SU-DHL-6 (cell line): ENCODE data around the gene FGF1.

ENCODE experiments used
- H2AFZ ChIP-seq: fragments of 200-600 bp; sonication (generic); 2 replicates; pipeline ENCODE4 v1.6.1; 2014; ENCODE audit warnings: low read depth, mild to moderate bottlenecking, moderate library complexity, mixed read lengths, antibody characterized with exemption, low read length; ENCODE audit not compliant: severe bottlenecking
- H3F3A ChIP-seq: fragments of 200-600 bp; shearing (Covaris generic); 2 replicates; pipeline ENCODE4 v1.6.0; 2016; ENCODE audit warnings: antibody characterized with exemption, mild to moderate bottlenecking; ENCODE audit not compliant: insufficient read depth
- H3K27ac ChIP-seq: fragments of 200-600 bp; sonication (generic); 2 replicates; pipeline ENCODE4 v1.5.1; 2016; ENCODE audit warnings: low read depth, mild to moderate bottlenecking, low read length, moderate library complexity, mixed read lengths
- H3K27me3 ChIP-seq: fragments of 200-600 bp; sonication (generic), shearing (Covaris generic); 2 replicates; pipeline ENCODE4 v1.6.0; 2014; ENCODE audit warnings: mild to moderate bottlenecking, low read length
- H3K36me3 ChIP-seq: fragments of 200-600 bp; sonication (generic); 2 replicates; pipeline ENCODE4 v1.6.1; 2014; ENCODE audit warnings: mild to moderate bottlenecking, low read length, mixed read lengths
- H3K4me2 ChIP-seq: fragments of 300-600, 200-600 bp; shearing (Covaris generic), sonication (generic); 2 replicates; pipeline ENCODE4 v1.6.0; 2014; ENCODE audit warnings: low read length, low read depth, mild to moderate bottlenecking; ENCODE audit not compliant: poor library complexity, severe bottlenecking
- H3K4me3 ChIP-seq: fragments of 200-600 bp; sonication (generic); 2 replicates; pipeline ENCODE4 v1.5.1; 2014; ENCODE audit warnings: antibody characterized with exemption, low read length, mild to moderate bottlenecking, mixed read lengths; ENCODE audit not compliant: insufficient read depth, poor library complexity, severe bottlenecking
- H3K79me2 ChIP-seq: fragments of 200-600 bp; sonication (generic); 2 replicates; pipeline ENCODE4 v1.6.1; 2014; ENCODE audit warnings: mild to moderate bottlenecking, low read length, moderate library complexity; ENCODE audit not compliant: insufficient read depth
- H3K9ac ChIP-seq: fragments of 200-600 bp; sonication (generic); 2 replicates; pipeline ENCODE4 v1.7.0; 2014; ENCODE audit warnings: mild to moderate bottlenecking, low read length
- H3K9me2 ChIP-seq: fragments of 200-600 bp; sonication (generic); replicated peaks from 2 replicates; pipeline ENCODE4 v1.6.1; 2014; ENCODE audit warnings: low read length; ENCODE audit not compliant: insufficient read depth
- H3K9me3 ChIP-seq: fragments of 200-600 bp; sonication (generic); 2 replicates; pipeline ENCODE4 v1.6.1; 2014; ENCODE audit warnings: low read length, mixed read lengths; ENCODE audit not compliant: insufficient read depth
- H4K20me1 ChIP-seq: fragments of 200-600 bp; sonication (generic); 2 replicates; pipeline ENCODE4 v1.6.1; 2014; ENCODE audit warnings: low read depth, mild to moderate bottlenecking, antibody characterized with exemption, low read length, moderate library complexity, mixed read lengths
- CTCF ChIP-seq: fragments of 200-600 bp; sonication (generic); IDR thresholded peaks from one replicate; pipeline ENCODE4 v1.5.1; 2017; ENCODE audit warnings: antibody characterized with exemption, mild to moderate bottlenecking, low read length, moderate library complexity; ENCODE audit not compliant: insufficient read depth, poor library complexity, severe bottlenecking
- EZH2phosphoT487 ChIP-seq: fragments of 200-600 bp; sonication (generic), shearing (Covaris generic); conservative IDR thresholded peaks from 2 replicates; pipeline ENCODE4 v1.6.1; 2018; ENCODE audit warnings: mild to moderate bottlenecking, antibody characterized with exemption, low read length, moderate library complexity, mixed read lengths

Gene FGF1

DNA sequence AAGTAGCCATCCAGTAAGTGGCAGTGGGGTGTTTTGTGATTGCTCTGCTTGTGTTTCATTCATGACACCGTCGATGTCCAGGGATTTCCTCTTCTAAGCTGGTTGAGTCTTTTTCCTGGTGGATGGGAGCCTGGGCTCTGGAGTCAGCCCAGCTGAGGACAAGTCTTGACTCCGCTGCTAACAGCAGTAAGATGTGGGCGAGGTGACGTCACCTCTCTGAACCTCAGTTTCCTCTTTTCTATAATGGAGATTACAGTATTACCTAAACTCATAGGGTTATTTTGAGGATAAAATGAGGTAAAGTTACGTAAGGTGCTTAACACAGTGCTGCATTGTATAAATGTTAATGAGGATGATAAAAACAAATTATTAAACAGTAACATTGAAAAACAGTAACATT is 21.3 kb downstream of the FGF1 start:
- TF ChIP-seq CTCF (no peak), EZH2phosphoT487 (no peak)
- Histone ChIP-seq H3F3A (no peaks in the 10 kb centered on the region), H3K79me2 (no peaks in the 10 kb centered on the region), H3K9me2 (no peaks in the 10 kb centered on the region), H3K27me3 (no peaks in the 10 kb centered on the region), H3K9me3 (no peaks in the 10 kb centered on the region), H2AFZ (no peak overlapping the region), H3K27ac (no peak overlapping the region), H3K36me3 (no peaks in the 10 kb centered on the region), H3K4me2 (no peak overlapping the region), H4K20me1 (no peaks in the 10 kb centered on the region), H3K9ac (no peak overlapping the region), H3K4me3 (no peak overlapping the region)

GRCh38 chr5:142664067-142664466 is 21.8 kb downstream of the FGF1 start:
- Histone ChIP-seq H3K36me3 (no peaks in the 10 kb centered on the region), H4K20me1 (no peaks in the 10 kb centered on the region), H3K27ac (no peak overlapping the region), H3K27me3 (no peaks in the 10 kb centered on the region), H3F3A (no peaks in the 10 kb centered on the region), H2AFZ (no peak overlapping the region), H3K4me2 (no peak overlapping the region), H3K79me2 (no peaks in the 10 kb centered on the region), H3K9me3 (no peaks in the 10 kb centered on the region), H3K9ac (no peak overlapping the region), H3K9me2 (no peaks in the 10 kb centered on the region), H3K4me3 (no peak overlapping the region)
- TF ChIP-seq CTCF (no peak), EZH2phosphoT487 (no peak)

DNA sequence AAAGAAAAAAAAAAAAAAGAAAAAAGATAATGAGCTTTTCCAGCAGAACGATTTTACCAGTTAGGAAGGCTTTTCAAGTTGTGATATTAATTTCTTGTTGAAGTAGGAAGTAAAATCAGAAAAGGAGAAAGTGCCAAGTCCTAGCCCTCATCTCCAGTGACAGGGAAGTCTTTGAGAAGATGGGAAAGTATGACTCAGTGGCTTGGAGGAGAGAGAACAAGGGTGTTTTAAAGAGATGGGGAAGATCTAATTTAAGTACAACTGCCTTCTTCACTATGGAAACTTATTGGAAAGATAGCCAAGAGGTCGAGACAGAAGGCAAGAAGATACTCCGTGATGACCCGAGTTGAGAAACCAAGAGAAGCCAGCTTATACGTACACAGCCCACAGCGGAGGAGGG is 22.6 kb downstream of the FGF1 start:
- Histone ChIP-seq H3K27me3 (no peaks in the 10 kb centered on the region), H3K36me3 (no peaks in the 10 kb centered on the region), H3K9me3 (no peaks in the 10 kb centered on the region), H3K9me2 (no peaks in the 10 kb centered on the region), H3K9ac (no peak overlapping the region), H3K4me2 (no peak overlapping the region), H3K27ac (no peak overlapping the region), H3K4me3 (no peak overlapping the region), H4K20me1 (no peaks in the 10 kb centered on the region), H3F3A (no peaks in the 10 kb centered on the region), H2AFZ (no peak overlapping the region), H3K79me2 (no peaks in the 10 kb centered on the region)
- no peak for TF ChIP-seq CTCF

- Histone ChIP-seq H3K27me3 (no peaks in the 10 kb centered on the region), H3K27ac (no peak overlapping the region), H3K9ac (no peak overlapping the region), H3K4me2 (no peak overlapping the region), H3K36me3 (no peaks in the 10 kb centered on the region), H3K9me2 (no peaks in the 10 kb centered on the region), H3K4me3 (no peak overlapping the region), H3K9me3 (no peaks in the 10 kb centered on the region), H2AFZ (no peak overlapping the region), H4K20me1 (no peaks in the 10 kb centered on the region), H3F3A (no peaks in the 10 kb centered on the region), H3K79me2 (no peaks in the 10 kb centered on the region)
- TF ChIP-seq EZH2phosphoT487, result no peak
- TF ChIP-seq CTCF, result no peak
Observed at GRCh38 chr5:142661957-142662356, 23.9 kb downstream of the FGF1 start.
